Transverse colon (tissue), 4 donors: ENCODE results near the gene POLRMT.

Source experiments
- CTCF ChIP-seq, 5 experiments: fragments of 200-600 bp in 3 of 5; fragments of 450-650 bp in 2 of 5; sonication (generic) in 3 of 5; IDR thresholded peaks; 1 replicate in 2 of 5; 2 replicates in 3 of 5; pipeline ENCODE4 v1.5.1; 2016 to 2017; ENCODE audit warnings: antibody characterized with exemption in 5 of 5, inconsistent platforms in 3 of 5, mild to moderate bottlenecking in 2 of 5, moderate library complexity in 1 of 5
- EP300 ChIP-seq: sonication (generic); formaldehyde crosslinking; IDR thresholded peaks from one replicate; pipeline ENCODE4 v1.6.1; 2017; ENCODE audit warnings: antibody characterized with exemption, low read depth
- POLR2A ChIP-seq: fragments of 450-650 bp; IDR thresholded peaks from one replicate; pipeline ENCODE4 v1.6.1; 2016; ENCODE audit warnings: antibody characterized with exemption, mild to moderate bottlenecking, moderate library complexity
- POLR2AphosphoS5 ChIP-seq, 3 donors: sonication (generic); formaldehyde crosslinking; IDR thresholded peaks; one replicate each; pipeline ENCODE4 v1.6.1; 2016; ENCODE audit warnings: antibody characterized with exemption in 3 of 3

- TF ChIP-seq EP300: no peak
- TF ChIP-seq CTCF (IDR thresholded peaks at IDR 0.05): no peak
- TF ChIP-seq POLR2A: no peak
- TF ChIP-seq POLR2AphosphoS5 (IDR thresholded peaks at IDR 0.05): no peak
Measured at GRCh38 chr19:582497-583197, 50.7 kb downstream of the POLRMT start.
